Vagina (tissue), 2 donors: ENCODE data around the gene MFN2. TPM values are rescaled to one million over a fixed set of nuclear protein-coding genes. Genes with fewer than 3 reads are reported as not detected.

ENCODE experiments used
- DNase-seq, 2 donors: peaks; one replicate each; pipeline ENCODE4 v3.0.0-alpha.2; 2017; ENCODE audit errors: extremely low spot score in 2 of 2
- H3K27ac ChIP-seq: fragments of 200-600 bp; sonication (generic); one replicate; pipeline ENCODE4 v1.5.1; 2019
- H3K27me3 ChIP-seq: fragments of 200-600 bp; sonication (generic); one replicate; pipeline ENCODE4 v1.5.1; 2019
- H3K36me3 ChIP-seq, 2 donors: fragments of 200-600 bp; sonication (generic); one replicate each; pipeline ENCODE4 v1.5.1; 2017 to 2019
- H3K4me1 ChIP-seq: fragments of 200-600 bp; sonication (generic); one replicate; pipeline ENCODE4 v1.5.1; 2019
- H3K4me3 ChIP-seq, 2 donors: fragments of 200-600 bp; sonication (generic); 1 replicate in 1 of 2; 2 replicates in 1 of 2; pipeline ENCODE4 v1.5.1; 2016 to 2019
- H3K9me3 ChIP-seq: fragments of 200-600 bp; sonication (generic); one replicate; pipeline ENCODE4 v1.5.1; 2019
- POLR2A ChIP-seq, 2 donors: fragments of 450-650 bp; IDR thresholded peaks; one replicate each; pipeline ENCODE4 v1.6.1; 2017; ENCODE audit warnings: antibody characterized with exemption in 2 of 2, mild to moderate bottlenecking in 2 of 2, moderate library complexity in 2 of 2
- POLR2AphosphoS5 ChIP-seq, 2 donors: sonication (generic); formaldehyde crosslinking; IDR thresholded peaks; one replicate each; pipeline ENCODE4 v1.9.0; 2017; ENCODE audit warnings: antibody characterized with exemption in 2 of 2, mild to moderate bottlenecking in 2 of 2, low read depth in 1 of 2; ENCODE audit not compliant: insufficient read depth in 1 of 2
- intact Hi-C: fragments of 100-400 bp; cut with DNase I; formaldehyde crosslinking; loops from one replicate; pipeline ENCODE4 v1.15.1; 2023
- total RNA-seq: library from RNA; depleted of rRNA; stranded (reverse); fragments of >200 nt; gene quantifications from one replicate; pipeline ENCODE4 v1.2.3, GENCODE V29; 2016
- TF ChIP-seq, protein P1 (sequence below), 3 experiments: fragments of 450-650 bp in 2 of 3; fragments of 200-600 bp in 1 of 3; sonication (generic) in 1 of 3; IDR thresholded peaks; one replicate each; pipeline ENCODE4 v1.5.1; 2017 to 2019; ENCODE audit warnings: antibody characterized with exemption in 3 of 3, mild to moderate bottlenecking in 2 of 3, moderate library complexity in 2 of 3

MFN2 gene
- total RNA-seq, 1 donor from 2014 or later: 61.6 TPM

DNA sequence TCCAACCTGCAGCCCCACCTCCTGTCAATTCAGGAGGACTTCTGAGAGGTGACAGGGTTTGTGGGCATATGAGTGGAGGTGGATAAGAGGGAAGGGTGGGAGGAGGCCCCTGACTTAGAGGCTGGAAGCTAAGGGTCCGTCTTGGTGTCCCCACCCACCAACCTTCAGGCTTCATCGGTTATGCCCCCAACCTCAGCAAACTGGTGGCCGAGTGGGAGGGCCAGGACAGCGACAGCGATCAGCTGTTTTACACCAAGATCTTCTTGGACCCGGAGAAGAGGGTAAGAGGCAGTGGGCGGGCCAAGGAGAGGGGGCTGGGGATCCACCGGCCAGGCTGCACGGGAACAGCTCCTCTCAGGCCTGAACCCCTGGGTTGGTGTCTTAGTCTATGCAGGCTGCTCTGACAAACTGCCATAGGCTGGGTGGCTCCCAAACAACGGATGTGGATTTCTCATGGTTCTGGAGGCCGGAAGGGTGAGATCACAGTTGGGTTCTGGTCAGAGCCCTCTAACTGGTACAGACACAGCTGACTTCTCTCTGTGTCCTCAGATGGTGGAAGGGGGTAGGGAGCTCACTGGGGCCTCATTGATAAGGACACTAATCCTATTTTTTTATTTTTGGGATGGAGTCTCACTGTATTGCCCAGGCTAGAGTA is 27.7 kb upstream of the MFN2 start:
- DNase-seq: no peak
- no peak overlapping the region for H3K4me3 ChIP-seq
- H3K27ac ChIP-seq: no peak overlapping the region
- H3K27me3 ChIP-seq: no peaks in the 10 kb centered on the region
- TF ChIP-seq POLR2A (IDR thresholded peaks at IDR 0.05): no peak
- peaks cover 0 to 26% of the 10 kb centered on the region in 2 donors for H3K36me3 ChIP-seq
- no peaks in the 10 kb centered on the region for H3K4me1 ChIP-seq
- no peaks in the 10 kb centered on the region for H3K9me3 ChIP-seq
- intact Hi-C loops: no loop called here

DNA sequence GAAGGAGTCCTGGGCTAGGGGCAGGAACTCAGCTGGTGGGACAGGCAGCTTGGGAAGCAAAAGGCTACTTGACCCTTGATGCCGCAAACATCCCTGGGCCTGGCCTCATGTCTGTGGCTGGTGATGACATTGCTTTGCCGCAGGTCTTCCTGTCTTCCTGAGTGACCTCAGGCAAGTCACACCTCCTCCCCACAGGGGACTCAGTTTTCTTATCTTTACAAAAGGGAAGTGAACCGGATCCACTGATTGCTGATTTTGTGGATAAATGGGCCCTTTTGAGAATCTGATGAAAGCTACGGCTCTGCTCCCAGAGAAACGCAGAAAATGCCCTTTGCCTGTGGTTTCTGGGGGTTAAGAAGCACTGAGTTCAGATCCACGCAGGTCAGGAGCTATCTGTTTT is 25.0 kb upstream of the MFN2 start:
- no peak overlapping the region for H3K27ac ChIP-seq
- no peak overlapping the region for H3K4me3 ChIP-seq
- no peak for DNase-seq
- H3K27me3 ChIP-seq: no peaks in the 10 kb centered on the region
- TF ChIP-seq POLR2AphosphoS5 (IDR thresholded peaks at IDR 0.05; ENCODE audit: insufficient read depth in 1 of 2, low read depth in 1 of 2) (no peak), POLR2A (IDR thresholded peaks at IDR 0.05) (no peak)
- TF ChIP-seq, protein P1, sequence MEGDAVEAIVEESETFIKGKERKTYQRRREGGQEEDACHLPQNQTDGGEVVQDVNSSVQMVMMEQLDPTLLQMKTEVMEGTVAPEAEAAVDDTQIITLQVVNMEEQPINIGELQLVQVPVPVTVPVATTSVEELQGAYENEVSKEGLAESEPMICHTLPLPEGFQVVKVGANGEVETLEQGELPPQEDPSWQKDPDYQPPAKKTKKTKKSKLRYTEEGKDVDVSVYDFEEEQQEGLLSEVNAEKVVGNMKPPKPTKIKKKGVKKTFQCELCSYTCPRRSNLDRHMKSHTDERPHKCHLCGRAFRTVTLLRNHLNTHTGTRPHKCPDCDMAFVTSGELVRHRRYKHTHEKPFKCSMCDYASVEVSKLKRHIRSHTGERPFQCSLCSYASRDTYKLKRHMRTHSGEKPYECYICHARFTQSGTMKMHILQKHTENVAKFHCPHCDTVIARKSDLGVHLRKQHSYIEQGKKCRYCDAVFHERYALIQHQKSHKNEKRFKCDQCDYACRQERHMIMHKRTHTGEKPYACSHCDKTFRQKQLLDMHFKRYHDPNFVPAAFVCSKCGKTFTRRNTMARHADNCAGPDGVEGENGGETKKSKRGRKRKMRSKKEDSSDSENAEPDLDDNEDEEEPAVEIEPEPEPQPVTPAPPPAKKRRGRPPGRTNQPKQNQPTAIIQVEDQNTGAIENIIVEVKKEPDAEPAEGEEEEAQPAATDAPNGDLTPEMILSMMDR (IDR thresholded peaks at IDR 0.05): no peak
- peaks cover under 1% of the 10 kb centered on the region for H3K4me1 ChIP-seq
- H3K36me3 ChIP-seq: peaks cover 0 to 31% of the 10 kb centered on the region in 2 donors
- no peaks in the 10 kb centered on the region for H3K9me3 ChIP-seq
- intact Hi-C loops: no loop called here

DNA sequence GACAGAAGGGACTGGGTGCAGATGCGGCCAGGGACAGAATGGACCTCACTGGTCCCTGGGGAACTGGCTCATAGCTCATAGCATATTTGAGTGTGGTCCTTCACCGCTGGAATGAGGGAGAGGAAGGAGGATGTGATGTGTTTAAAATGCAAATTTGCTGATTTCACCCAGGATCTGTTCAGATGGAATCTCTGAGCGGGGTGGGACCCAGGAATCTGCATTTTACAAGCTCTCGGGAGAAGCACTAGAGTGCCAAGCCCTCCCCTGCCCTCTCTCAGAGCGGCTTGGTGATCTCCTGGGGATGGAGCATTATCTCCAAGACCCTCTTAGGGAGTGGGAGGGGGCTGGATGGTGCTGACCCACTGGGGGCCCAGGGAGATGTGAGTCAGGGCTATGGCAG is 22.8 kb upstream of the MFN2 start:
- no peak for DNase-seq
- TF ChIP-seq, protein P1 (IDR thresholded peaks at IDR 0.05): no peak
- TF ChIP-seq POLR2A (IDR thresholded peaks at IDR 0.05): no peak
- TF ChIP-seq POLR2AphosphoS5 (IDR thresholded peaks at IDR 0.05; ENCODE audit: insufficient read depth in 1 of 2, low read depth in 1 of 2): no peak
- H3K27me3 ChIP-seq: no peaks in the 10 kb centered on the region
- peaks cover 0 to 28% of the 10 kb centered on the region in 2 donors for H3K36me3 ChIP-seq
- peaks cover 12% of the 10 kb centered on the region for H3K4me1 ChIP-seq
- H3K9me3 ChIP-seq: no peaks in the 10 kb centered on the region
- no peak overlapping the region for H3K27ac ChIP-seq
- no peak overlapping the region for H3K4me3 ChIP-seq
- intact Hi-C loops: no loop called here

DNA sequence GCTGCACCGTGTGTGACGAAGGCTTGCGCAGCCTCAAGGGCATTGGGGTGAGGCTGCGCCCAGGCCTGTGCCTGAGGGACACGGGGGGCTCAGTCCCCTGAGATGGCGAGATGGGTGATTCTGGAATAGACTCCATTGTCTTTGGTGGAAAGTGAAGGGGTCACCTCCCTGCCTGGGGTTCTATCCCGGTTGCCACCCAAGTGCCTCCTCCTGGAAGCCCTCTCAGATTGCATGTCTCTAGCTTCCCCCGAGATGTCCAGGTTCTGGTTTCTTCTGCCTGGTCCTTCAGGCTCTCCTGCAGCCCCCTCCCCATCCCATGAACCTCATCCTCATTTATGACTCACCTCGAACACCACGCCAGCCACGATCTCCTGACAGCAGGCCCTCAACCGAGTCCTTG is 22.3 kb upstream of the MFN2 start:
- Histone ChIP-seq H3K9me3 (no peaks in the 10 kb centered on the region), H3K36me3 (peaks cover 0 to 30% of the 10 kb centered on the region in 2 donors), H3K4me3 (no peak overlapping the region), H3K27me3 (no peaks in the 10 kb centered on the region), H3K27ac (no peak overlapping the region), H3K4me1 (peaks cover 12% of the 10 kb centered on the region)
- intact Hi-C loops: no loop called here
- TF ChIP-seq, protein P1 (IDR thresholded peaks at IDR 0.05): no peak
- TF ChIP-seq POLR2AphosphoS5 (IDR thresholded peaks at IDR 0.05; ENCODE audit: insufficient read depth in 1 of 2, low read depth in 1 of 2) (no peak), POLR2A (IDR thresholded peaks at IDR 0.05) (no peak)
- no peak for DNase-seq

DNA sequence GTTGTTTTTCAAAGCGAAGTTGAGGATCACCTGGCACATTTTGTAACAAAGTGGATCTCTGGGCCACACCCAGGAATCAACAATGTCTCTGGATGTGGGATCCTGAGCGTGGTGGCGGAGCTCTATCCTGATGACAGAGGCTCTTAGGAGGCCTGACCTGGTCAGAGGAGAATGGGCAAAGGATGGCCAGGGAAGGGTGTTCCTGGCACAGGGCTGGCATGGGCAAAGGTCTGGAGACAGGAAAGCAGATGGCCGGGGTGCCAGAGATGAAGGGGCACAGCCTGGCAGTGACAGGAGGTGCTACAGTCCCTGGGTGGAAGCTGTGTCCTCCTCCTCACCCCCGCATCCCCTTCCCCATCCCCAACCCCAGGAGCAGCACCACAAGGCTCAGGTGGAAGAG is 20.0 kb upstream of the MFN2 start:
- H3K27ac ChIP-seq: no peak overlapping the region
- DNase-seq: no peak

More for the DNA sequence above, 20.0 kb upstream of the MFN2 start:
- TF ChIP-seq POLR2AphosphoS5 (IDR thresholded peaks at IDR 0.05; ENCODE audit: insufficient read depth in 1 of 2, low read depth in 1 of 2): no peak
- TF ChIP-seq, protein P1 (IDR thresholded peaks at IDR 0.05): no peak
- peaks cover 12% of the 10 kb centered on the region for H3K4me1 ChIP-seq
- no peaks in the 10 kb centered on the region for H3K9me3 ChIP-seq
- no peak overlapping the region for H3K4me3 ChIP-seq
- H3K36me3 ChIP-seq: peaks cover 0 to 54% of the 10 kb centered on the region in 2 donors
- no peaks in the 10 kb centered on the region for H3K27me3 ChIP-seq
- intact Hi-C loops: no loop called here
